ENCODE results near the gene ZDHHC8.

DNA sequence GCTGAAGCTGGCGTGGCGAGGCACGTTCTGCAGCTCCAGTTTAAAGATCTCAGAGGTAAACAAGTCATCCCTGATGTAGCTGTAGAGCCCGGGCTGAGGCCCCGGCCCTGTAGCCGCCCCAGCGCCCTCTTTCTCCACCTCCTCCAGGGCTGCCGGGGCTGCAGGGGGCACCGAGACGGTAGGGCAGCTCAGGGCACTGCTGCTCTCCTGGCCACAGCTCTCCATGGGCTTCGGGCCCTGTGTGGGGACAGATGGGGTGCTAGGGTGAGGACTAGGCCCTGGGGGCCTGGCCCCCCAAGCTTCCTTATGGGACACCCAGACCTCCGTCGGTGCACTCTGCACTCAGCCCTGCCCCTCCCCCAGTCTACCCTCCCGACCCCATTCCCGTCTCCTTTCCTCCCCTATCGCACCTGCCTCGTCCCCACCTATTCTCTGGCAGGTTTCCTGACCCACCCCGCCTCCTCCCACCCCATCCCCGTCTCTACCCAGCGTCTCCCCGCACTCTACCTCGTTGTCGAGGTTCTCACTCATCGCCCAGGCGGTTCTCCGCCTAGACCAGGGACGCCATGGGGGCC is 15.1 kb upstream of the ZDHHC8 start:
- TF ChIP-seq, protein P1, sequence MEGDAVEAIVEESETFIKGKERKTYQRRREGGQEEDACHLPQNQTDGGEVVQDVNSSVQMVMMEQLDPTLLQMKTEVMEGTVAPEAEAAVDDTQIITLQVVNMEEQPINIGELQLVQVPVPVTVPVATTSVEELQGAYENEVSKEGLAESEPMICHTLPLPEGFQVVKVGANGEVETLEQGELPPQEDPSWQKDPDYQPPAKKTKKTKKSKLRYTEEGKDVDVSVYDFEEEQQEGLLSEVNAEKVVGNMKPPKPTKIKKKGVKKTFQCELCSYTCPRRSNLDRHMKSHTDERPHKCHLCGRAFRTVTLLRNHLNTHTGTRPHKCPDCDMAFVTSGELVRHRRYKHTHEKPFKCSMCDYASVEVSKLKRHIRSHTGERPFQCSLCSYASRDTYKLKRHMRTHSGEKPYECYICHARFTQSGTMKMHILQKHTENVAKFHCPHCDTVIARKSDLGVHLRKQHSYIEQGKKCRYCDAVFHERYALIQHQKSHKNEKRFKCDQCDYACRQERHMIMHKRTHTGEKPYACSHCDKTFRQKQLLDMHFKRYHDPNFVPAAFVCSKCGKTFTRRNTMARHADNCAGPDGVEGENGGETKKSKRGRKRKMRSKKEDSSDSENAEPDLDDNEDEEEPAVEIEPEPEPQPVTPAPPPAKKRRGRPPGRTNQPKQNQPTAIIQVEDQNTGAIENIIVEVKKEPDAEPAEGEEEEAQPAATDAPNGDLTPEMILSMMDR (IDR thresholded peaks at IDR 0.05), result no peak
- no peak for TF ChIP-seq POLR2AphosphoS5 (IDR thresholded peaks at IDR 0.05)
- no peak for TF ChIP-seq POLR2A (IDR thresholded peaks at IDR 0.05)
